Esophagus (tissue), 2 donors: ENCODE measurements around the gene GPN1. TPM values are rescaled to one million over a fixed set of nuclear protein-coding genes. Genes with fewer than 3 reads are reported as not detected.
"Not testable (repeated sequence)": the region's sequence is repeated elsewhere in the genome, so short reads cannot be mapped to it uniquely, and the experiment has no call there.

ENCODE experiments used
- H3K27ac ChIP-seq, 2 donors: one replicate each; pipeline ENCODE4 v1.5.1; 2013; ENCODE audit warnings: low read depth in 2 of 2, mild to moderate bottlenecking in 2 of 2, inconsistent platforms in 1 of 2, low read length in 1 of 2, moderate library complexity in 1 of 2
- H3K27me3 ChIP-seq, 2 donors: one replicate each; pipeline ENCODE4 v1.6.1; 2013; ENCODE audit warnings: low read length in 2 of 2, control low read depth in 1 of 2, mild to moderate bottlenecking in 1 of 2; ENCODE audit not compliant: insufficient read depth in 2 of 2, control insufficient read depth in 1 of 2
- H3K36me3 ChIP-seq, 2 donors: one replicate each; pipeline ENCODE4 v1.6.1; 2013; ENCODE audit warnings: low read length in 1 of 2; ENCODE audit not compliant: control insufficient read depth in 2 of 2, insufficient read depth in 2 of 2
- H3K4me1 ChIP-seq, 2 donors: one replicate each; pipeline ENCODE4 v1.6.1; 2013; ENCODE audit warnings: low read length in 1 of 2; ENCODE audit not compliant: control insufficient read depth in 2 of 2, insufficient read depth in 2 of 2
- H3K4me3 ChIP-seq, 2 donors: one replicate each; pipeline ENCODE4 v1.5.1; 2013; ENCODE audit warnings: low read length in 2 of 2, mild to moderate bottlenecking in 2 of 2, low read depth in 1 of 2, moderate library complexity in 1 of 2
- H3K9me3 ChIP-seq, 2 donors: one replicate each; pipeline ENCODE4 v1.6.1; 2013; ENCODE audit warnings: mild to moderate bottlenecking in 2 of 2, low read depth in 1 of 2, low read length in 1 of 2, moderate library complexity in 1 of 2; ENCODE audit not compliant: control insufficient read depth in 2 of 2, insufficient read depth in 1 of 2
- WGBS, 2 donors: extraction: QIAGEN DNeasy Blood & Tissue Kit; methylation state at CpG; one replicate each; pipeline ENCODE4 v1.1.7; 2013; 5-methylcytosine and 5-hydroxymethylcytosine counted together
- polyA plus RNA-seq, 2 donors: library from polyadenylated mRNA; stranded (reverse); fragments of 200-250 nt; gene quantifications; one replicate each; pipeline ENCODE4 v1.2.3, GENCODE V29; 2013
- donor health status: healthy with polysubstance abuse.
- donor health status: Bipolar disorder and iron deficiency.

The GPN1 gene
- polyA plus RNA-seq, 2 donors, result 15.0 to 25.0 TPM

DNA sequence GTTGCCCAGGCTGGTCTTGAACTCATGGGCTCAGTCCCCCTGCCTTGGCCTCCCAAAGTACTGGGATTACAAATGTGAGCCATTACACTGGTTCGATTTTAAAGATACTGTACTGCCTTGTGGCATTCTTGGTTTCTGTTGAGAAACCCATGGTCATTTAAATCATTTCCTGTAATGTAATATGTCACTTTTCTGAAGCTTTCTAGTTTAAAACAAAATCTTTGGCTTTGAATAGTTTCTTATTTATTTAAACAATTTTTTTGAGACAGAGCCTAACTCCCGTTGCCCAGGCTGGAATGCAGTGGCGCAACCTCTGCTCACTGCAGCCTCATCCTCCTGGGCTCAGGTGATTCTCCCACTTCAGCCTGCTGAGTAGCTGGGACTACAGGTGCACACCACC lies 37.1 kb upstream of the GPN1 start:
- Histone ChIP-seq H3K27me3 (no peaks in the 10 kb centered on the region), H3K36me3 (peaks cover 0 to 2% of the 10 kb centered on the region in 2 donors), H3K9me3 (peaks cover 0 to 3% of the 10 kb centered on the region in 2 donors), H3K27ac (no peak overlapping the region), H3K4me3 (no peak overlapping the region), H3K4me1 (no peaks in the 10 kb centered on the region)
- 89 to 90% methylated on average over 3 of the region's 3 CpGs for WGBS, 2 donors

DNA sequence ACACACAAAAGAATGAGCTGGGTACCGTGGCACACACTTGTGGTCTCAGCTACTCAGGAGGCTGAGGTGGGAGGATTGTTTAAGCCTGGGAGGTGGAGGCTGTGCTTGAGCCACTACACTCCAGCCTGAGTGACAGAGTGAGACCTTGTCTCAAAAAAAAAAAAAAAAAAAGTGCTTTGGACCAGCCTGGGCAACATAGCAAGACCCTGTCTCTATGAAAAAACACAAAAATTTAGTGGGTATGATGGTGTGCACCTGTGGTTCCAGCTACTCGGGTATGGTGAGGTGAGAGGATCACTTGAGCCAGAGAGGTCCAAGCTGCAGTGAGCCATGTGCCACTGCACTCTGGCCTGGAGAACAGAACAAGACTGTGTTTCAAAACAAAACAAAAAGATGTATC lies 35.6 kb upstream of the GPN1 start:
- peaks cover 0 to 2% of the 10 kb centered on the region in 2 donors for H3K36me3 ChIP-seq
- 97 to 100% methylated on average over 2 of the region's 2 CpGs for WGBS, 2 donors
- H3K27ac ChIP-seq, result no peak overlapping the region
- no peaks in the 10 kb centered on the region for H3K27me3 ChIP-seq
- H3K4me3 ChIP-seq, result no peak overlapping the region
- peaks cover 0 to 3% of the 10 kb centered on the region in 2 donors for H3K9me3 ChIP-seq
- H3K4me1 ChIP-seq, result no peaks in the 10 kb centered on the region

DNA sequence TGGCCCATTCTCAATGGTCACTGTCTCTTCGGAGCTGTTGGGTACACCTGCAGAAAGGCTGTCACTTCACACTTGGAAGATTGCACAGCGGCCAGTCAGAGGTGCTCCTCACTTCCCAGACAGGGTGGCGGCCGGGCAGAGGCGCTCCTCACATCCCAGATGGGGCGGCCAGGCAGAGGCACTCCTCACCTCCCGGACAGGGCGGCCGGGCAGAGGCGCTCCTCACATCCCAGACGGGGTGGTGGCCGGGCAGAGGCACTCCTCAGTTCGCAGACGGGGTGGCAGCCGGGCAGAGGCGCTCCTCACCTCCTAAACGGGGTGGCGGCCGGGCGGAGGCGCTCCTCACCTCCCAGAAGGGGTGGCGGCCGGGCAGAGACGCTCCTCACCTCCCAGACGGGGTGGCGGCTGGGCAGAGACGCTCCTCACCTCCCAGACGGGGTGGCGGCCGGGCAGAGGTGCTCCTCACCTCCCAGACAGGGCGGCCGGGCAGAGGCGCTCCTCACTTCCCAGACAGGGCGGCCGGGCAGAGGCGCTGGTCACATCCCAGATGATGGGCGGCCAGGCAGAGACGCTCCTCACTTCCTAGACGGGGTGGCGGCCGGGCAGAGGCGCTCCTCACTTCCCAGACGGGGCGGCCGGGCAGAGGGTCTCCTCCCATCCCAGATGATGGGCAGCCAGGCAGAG lies 34.7 kb upstream of the GPN1 start:
- H3K36me3 ChIP-seq, H3K9me3 ChIP-seq, H3K4me3 ChIP-seq, H3K27me3 ChIP-seq, H3K4me1 ChIP-seq, H3K27ac ChIP-seq: not testable (repeated sequence)
- WGBS, 2 donors, result 97 to 98% methylated on average over 44 to 45 of the region's 45 CpGs

DNA sequence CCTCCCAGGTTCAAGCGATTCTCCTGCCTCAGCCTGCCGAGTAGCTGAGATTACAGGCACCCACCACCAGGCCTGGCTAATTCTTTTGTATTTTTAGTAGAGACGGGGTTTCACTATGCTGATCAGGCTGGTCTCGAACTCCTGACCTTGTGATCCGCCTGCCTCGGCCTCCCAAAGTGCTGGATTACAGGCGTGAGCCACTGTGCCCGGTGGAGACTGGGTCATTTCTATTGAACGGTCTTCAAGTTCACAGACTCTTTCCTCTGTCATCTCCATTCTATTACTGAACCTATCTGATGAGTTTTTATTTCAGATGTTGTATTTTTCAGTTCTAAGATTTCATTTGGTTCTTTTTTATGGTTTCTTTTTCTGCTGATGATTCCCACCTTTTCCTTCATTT lies 33.4 kb upstream of the GPN1 start:
- H3K9me3 ChIP-seq, H3K4me3 ChIP-seq, H3K27ac ChIP-seq, H3K27me3 ChIP-seq, H3K4me1 ChIP-seq, H3K36me3 ChIP-seq: not testable (repeated sequence)
- WGBS, 2 donors, result 96 to 99% methylated on average over 9 of the region's 9 CpGs

DNA sequence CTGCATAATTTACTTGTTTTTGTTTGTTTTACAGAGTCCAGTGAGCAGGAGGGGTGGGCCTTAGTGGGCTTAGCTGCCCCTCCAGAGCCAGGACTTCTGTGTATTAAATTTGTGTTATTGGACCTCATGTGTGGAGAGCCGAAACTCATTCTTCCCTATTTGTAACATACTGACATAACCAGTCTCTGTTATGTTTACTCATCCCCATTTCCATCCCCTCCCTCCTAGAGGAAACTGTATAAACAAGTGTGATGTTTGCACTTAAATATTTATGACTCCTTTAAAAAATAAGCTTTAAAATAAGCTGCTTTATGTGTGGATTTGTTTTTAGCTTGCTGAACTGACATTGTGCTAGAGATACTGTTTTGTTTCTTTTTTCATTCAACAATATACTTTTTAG lies 32.2 kb upstream of the GPN1 start:
- Histone ChIP-seq H3K4me3 (no peak overlapping the region), H3K36me3 (peaks cover 0 to 6% of the 10 kb centered on the region in 2 donors), H3K27ac (no peak overlapping the region), H3K4me1 (no peaks in the 10 kb centered on the region), H3K27me3 (no peaks in the 10 kb centered on the region), H3K9me3 (peaks cover 0 to 3% of the 10 kb centered on the region in 2 donors)
- WGBS, 2 donors, result 78 to 90% methylated on average over 1 of the region's 1 CpG

DNA sequence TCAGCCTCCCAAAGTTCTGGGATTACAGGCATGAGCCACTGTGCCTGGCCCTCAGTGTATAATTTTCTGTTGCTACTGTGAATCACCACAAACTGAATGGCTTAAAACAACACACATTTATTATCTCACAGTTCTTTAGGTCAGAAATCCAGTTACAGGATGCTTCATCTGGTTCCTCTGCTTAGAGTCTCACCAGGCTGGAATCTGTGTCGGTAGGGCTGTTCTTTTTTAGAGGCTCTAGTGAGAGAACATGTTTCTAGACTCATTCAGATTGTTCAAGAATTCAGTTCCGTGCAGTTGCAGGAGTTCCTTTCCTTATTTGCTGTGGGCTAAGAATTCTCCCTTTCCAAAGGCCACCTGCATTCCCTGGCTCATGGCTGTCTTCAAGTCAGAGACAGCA lies 22.2 kb upstream of the GPN1 start:
- Histone ChIP-seq H3K27ac (no peak overlapping the region), H3K4me1 (no peaks in the 10 kb centered on the region), H3K27me3 (no peaks in the 10 kb centered on the region), H3K4me3 (no peak overlapping the region), H3K36me3 (peaks cover 2 to 9% of the 10 kb centered on the region in 2 donors), H3K9me3 (no peaks in the 10 kb centered on the region)
- WGBS, 2 donors, result 89 to 93% methylated on average over 2 of the region's 2 CpGs

DNA sequence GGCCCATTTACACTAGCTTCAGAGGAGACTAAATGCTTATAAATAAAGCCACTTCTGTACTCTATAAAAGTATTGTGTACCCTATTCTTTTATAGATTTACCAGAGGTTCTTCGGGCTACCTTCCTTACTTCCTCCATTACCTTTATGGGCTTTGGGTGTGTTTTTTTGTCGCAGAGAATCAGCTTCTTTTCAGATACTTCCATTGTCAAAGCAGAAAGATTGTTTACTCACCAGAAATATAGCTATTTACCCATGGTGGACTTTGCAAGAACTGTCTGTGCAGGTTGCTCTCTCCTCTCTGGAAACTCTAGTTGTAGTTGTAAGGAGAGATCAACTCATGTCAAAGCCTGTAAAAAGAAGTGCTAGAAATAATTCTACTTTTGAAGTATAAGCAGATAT lies 14.9 kb upstream of the GPN1 start:
- H3K9me3 ChIP-seq, result no peaks in the 10 kb centered on the region
- WGBS, 2 donors, result 92 to 98% methylated on average over 2 of the region's 2 CpGs
- no peaks in the 10 kb centered on the region for H3K27me3 ChIP-seq
- H3K4me1 ChIP-seq, result no peaks in the 10 kb centered on the region
- no peak overlapping the region for H3K4me3 ChIP-seq
- H3K27ac ChIP-seq, result no peak overlapping the region
- peaks cover 4 to 11% of the 10 kb centered on the region in 2 donors for H3K36me3 ChIP-seq

DNA sequence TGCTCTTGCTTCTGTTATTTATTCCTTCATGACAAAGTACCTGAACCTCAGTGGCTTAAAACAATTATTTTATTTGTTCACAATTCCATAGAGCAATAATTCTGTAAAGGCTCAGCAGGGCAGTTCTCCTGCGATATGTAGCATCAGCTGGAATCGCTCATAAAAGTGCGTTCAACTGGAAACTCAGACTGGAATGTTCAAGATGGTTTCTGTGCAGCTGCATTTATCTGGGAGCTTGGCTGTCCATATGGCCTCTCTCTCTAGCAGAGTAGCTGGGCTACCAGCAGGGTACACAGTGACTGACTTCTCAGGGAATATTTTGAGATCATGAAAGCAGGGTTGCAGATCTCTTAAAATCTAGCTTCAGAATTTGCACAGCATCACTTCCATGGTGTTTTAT lies 13.5 kb upstream of the GPN1 start:
- no peaks in the 10 kb centered on the region for H3K9me3 ChIP-seq
- no peak overlapping the region for H3K27ac ChIP-seq
- H3K36me3 ChIP-seq, result peaks cover 4 to 11% of the 10 kb centered on the region in 2 donors
- H3K27me3 ChIP-seq, result no peaks in the 10 kb centered on the region
- H3K4me1 ChIP-seq, result no peaks in the 10 kb centered on the region
- 98 to 99% methylated on average over 3 of the region's 3 CpGs for WGBS, 2 donors
- H3K4me3 ChIP-seq, result no peak overlapping the region

DNA sequence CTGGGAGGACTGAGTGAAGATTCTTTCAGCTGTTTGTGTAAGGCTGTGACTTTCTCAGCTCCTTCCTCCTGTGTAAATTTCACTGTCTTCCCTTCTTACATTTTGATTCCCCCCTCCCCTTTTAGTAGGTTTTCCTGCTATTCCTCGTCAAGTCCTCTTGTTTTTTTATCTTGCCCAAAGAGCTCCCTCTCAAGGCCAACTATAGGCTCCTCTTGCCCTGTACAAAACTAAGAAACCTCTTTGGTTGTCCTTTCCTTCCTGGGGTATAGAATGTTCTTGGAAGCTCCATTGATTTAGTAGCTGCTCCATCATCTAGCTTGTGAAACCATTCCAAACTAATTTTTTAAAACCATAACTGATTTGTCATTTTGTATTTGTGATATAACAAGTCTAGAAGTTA lies 7.3 kb upstream of the GPN1 start:
- peaks cover 6 to 7% of the 10 kb centered on the region in 2 donors for H3K36me3 ChIP-seq
- no peaks in the 10 kb centered on the region for H3K4me1 ChIP-seq

DNA sequence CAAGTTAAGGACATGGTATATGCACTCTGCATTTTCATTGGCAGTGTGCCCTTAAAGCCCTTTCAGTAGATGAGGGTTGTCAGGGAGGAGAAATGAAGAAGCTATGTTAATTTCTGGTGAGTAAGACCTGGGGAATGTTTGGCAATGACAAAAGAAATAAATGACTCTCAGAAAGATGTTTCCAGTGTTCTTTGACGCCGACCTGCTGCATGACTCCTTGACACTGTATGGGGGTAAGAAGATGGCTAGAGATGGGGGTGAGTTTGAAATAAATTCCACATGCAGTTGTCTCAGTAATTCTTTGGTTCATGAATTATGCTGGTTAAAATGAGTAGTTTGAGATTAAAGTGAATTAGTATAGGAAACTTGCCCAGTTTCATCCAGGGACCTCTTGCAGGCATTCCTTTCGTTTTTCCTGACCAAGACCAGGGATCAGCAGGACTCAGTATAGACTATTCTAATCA lies 5.9 kb upstream of the GPN1 start:
- no peaks in the 10 kb centered on the region for H3K4me1 ChIP-seq
- H3K36me3 ChIP-seq, result peaks cover 3 to 5% of the 10 kb centered on the region in 2 donors
- no peak overlapping the region for H3K4me3 ChIP-seq
- H3K9me3 ChIP-seq, result no peaks in the 10 kb centered on the region
- H3K27me3 ChIP-seq, result no peaks in the 10 kb centered on the region
- no peak overlapping the region for H3K27ac ChIP-seq
- WGBS, 2 donors, result 60% methylated on average over 3 of the region's 3 CpGs

More for the DNA sequence above, 7.3 kb upstream of the GPN1 start:
- 64 to 70% methylated on average over 1 of the region's 1 CpG for WGBS, 2 donors
- Histone ChIP-seq H3K27ac (no peak overlapping the region), H3K27me3 (no peaks in the 10 kb centered on the region), H3K4me3 (no peak overlapping the region), H3K9me3 (no peaks in the 10 kb centered on the region)
